PC-9 (cell line): Measurements from ENCODE around the gene OR2V2. TPM values are rescaled to one million over a fixed set of nuclear protein-coding genes. Genes with fewer than 3 reads are reported as not detected.

Experiments used
- BruUV-seq: library from RNA; stranded (reverse); fragments of 400-500 nt; replicated peaks from 2 replicates; lab custom pipeline; 2021; lab: Mats Ljungman, UMichigan
- CTCF ChIA-PET: fragments of 300-600 bp; sonication (Branson Sonifier 250); formaldehyde crosslinking; loops from one replicate; lab custom pipeline; 2022; ENCODE audit warnings: antibody characterized with exemption; lab: Charles Lee
- POLR2A ChIA-PET: fragments of 300-600 bp; sonication (Branson Sonifier 250); formaldehyde crosslinking; loops from one replicate; lab custom pipeline; 2022; ENCODE audit warnings: antibody characterized with exemption; ENCODE audit not compliant: unreplicated experiment; lab: Charles Lee
- DNase-seq, 2 experiments: peaks; one replicate each; pipeline versions ENCODE4 v3.0.0 to v3.0.0-alpha.2; 2015 to 2022; ENCODE audit warnings: mixed read lengths in 1 of 2
- H2AFZ ChIP-seq: fragments of 200-600 bp; sonication (generic); 2 replicates; pipeline ENCODE4 v1.8.1; 2017; ENCODE audit warnings: antibody characterized with exemption
- H3F3A ChIP-seq: fragments of 200-600 bp; sonication (generic); 2 replicates; pipeline ENCODE4 v1.8.1; 2017; ENCODE audit warnings: antibody characterized with exemption, mild to moderate bottlenecking, low read depth; ENCODE audit not compliant: insufficient read depth
- H3K27ac ChIP-seq: fragments of 200-600 bp; sonication (generic); 2 replicates; pipeline ENCODE4 v1.6.1; 2016; ENCODE audit warnings: mixed run types
- H3K27me3 ChIP-seq: fragments of 200-600 bp; sonication (generic); 2 replicates; pipeline ENCODE4 v1.6.1; 2016; ENCODE audit warnings: low read depth, mixed run types; ENCODE audit not compliant: insufficient read depth
- H3K36me3 ChIP-seq: fragments of 200-600 bp; sonication (generic); 2 replicates; pipeline ENCODE4 v1.6.1; 2016; ENCODE audit warnings: low read depth, mixed run types
- H3K4me1 ChIP-seq: fragments of 200-600 bp; sonication (generic); replicated peaks from 2 replicates; pipeline ENCODE4 v1.6.1; 2016; ENCODE audit warnings: mixed run types; ENCODE audit not compliant: insufficient read depth
- H3K4me2 ChIP-seq: fragments of 200-600 bp; sonication (generic); 2 replicates; pipeline ENCODE4 v1.6.1; 2017; ENCODE audit warnings: mixed run types
- H3K4me3 ChIP-seq: fragments of 200-600 bp; sonication (generic); 2 replicates; pipeline ENCODE4 v1.6.1; 2016; ENCODE audit warnings: mixed run types
- H3K79me2 ChIP-seq: fragments of 200-600 bp; sonication (generic); 2 replicates; pipeline ENCODE4 v1.6.1; 2017; ENCODE audit warnings: low read depth, mixed run types
- H3K9me2 ChIP-seq: fragments of 200-600 bp; sonication (generic); 2 replicates; pipeline ENCODE4 v1.8.1; 2017; ENCODE audit warnings: mild to moderate bottlenecking; ENCODE audit not compliant: insufficient read depth
- H3K9me3 ChIP-seq: fragments of 200-600 bp; sonication (generic); 2 replicates; pipeline ENCODE4 v1.8.1; 2016; ENCODE audit warnings: low read depth; ENCODE audit not compliant: insufficient read depth
- H4K20me1 ChIP-seq: fragments of 200-600 bp; sonication (generic); 2 replicates; pipeline ENCODE4 v1.8.1; 2017; ENCODE audit not compliant: insufficient read depth
- EZH2 ChIP-seq: fragments of 200-600 bp; sonication (generic); IDR thresholded peaks from 2 replicates; pipeline ENCODE4 v1.8.0; 2017; ENCODE audit warnings: antibody characterized with exemption, low read depth
- intact Hi-C: fragments of 100-400 bp; cut with micrococcal nuclease; formaldehyde crosslinking; loops from one replicate; pipeline ENCODE4 v1.10.0; 2022; ENCODE audit not compliant: unreplicated experiment
- total RNA-seq: library from RNA; stranded (reverse); gene quantifications from 2 replicates; pipeline ENCODE4 v1.2.3, GENCODE V29; 2021
- TF ChIP-seq, protein P1 (sequence below): fragments of 200-600 bp; sonication (generic); conservative IDR thresholded peaks from 2 replicates; pipeline ENCODE4 v1.6.1; 2017; ENCODE audit warnings: mixed run types, antibody characterized with exemption, mild to moderate bottlenecking, moderate library complexity

OR2V2 gene
- total RNA-seq, 1 experiment from 2014 or later, result not detected

DNA sequence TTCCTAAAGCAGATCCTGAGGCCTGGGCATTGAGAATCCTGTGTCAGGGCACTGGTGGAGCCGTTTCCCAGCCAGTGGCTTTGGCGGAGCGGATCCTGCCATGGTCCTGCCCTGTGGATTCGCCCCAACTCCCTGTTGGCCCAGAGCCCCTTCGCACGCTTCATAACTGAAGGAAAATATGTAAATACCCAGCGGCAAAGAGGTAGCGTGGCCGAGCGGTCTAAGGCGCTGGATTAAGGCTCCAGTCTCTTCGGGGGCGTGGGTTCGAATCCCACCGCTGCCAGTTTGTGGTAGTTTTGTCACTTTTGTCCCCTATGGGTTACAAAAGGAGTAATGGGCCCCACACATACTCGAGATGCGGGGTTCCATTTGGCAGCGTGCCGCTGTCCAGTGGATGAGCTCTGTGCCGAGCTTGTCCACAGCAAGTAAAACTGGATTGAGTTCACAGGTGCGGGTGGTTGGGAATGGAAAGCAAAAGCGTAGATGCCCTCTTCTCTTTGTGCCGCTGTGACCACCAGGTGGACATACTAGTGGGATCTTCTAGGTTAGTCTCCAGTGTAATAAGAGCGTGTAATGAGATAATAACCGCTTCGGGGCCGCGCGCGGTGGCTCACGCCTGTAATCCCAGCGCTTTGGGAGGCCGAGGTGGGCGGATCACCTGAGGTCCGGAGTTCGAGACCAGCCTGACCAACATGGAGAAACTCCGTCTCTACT, 40.3 kb downstream of the OR2V2 start:
- peak; percentile 84 to 91 for DNase-seq
- peak overlapping the region; percentile 95 for H2AFZ ChIP-seq
- H3K9me2 ChIP-seq, result no peaks in the 10 kb centered on the region
- intact Hi-C loops, result loop anchor here (1.0 to 5.0 kb wide), 5 partner anchors 35 to 1455 kb away; partner anchors contain the start of genes MAML1, TRIM52 and ZFP62
- no peaks in the 10 kb centered on the region for H3K36me3 ChIP-seq
- no TSS peak for BruUV-seq
- H3K27ac ChIP-seq, result peak overlapping the region; percentile 75
- no peaks in the 10 kb centered on the region for H3K9me3 ChIP-seq
- POLR2A ChIA-PET, result interaction anchor here (0.6 kb wide), 1 partner anchor 16 kb away, joined by 4 read pairs; no protein-coding TSS in a partner anchor
- H3K4me3 ChIP-seq, result peak overlapping the region; percentile 98
- H3K27me3 ChIP-seq, result no peaks in the 10 kb centered on the region
- peak overlapping the region; percentile 97 for H3K4me2 ChIP-seq
- peaks cover 24% of the 10 kb centered on the region; the same call in 1 of the 2 replicates for H3K4me1 ChIP-seq
- TF ChIP-seq, protein P1, sequence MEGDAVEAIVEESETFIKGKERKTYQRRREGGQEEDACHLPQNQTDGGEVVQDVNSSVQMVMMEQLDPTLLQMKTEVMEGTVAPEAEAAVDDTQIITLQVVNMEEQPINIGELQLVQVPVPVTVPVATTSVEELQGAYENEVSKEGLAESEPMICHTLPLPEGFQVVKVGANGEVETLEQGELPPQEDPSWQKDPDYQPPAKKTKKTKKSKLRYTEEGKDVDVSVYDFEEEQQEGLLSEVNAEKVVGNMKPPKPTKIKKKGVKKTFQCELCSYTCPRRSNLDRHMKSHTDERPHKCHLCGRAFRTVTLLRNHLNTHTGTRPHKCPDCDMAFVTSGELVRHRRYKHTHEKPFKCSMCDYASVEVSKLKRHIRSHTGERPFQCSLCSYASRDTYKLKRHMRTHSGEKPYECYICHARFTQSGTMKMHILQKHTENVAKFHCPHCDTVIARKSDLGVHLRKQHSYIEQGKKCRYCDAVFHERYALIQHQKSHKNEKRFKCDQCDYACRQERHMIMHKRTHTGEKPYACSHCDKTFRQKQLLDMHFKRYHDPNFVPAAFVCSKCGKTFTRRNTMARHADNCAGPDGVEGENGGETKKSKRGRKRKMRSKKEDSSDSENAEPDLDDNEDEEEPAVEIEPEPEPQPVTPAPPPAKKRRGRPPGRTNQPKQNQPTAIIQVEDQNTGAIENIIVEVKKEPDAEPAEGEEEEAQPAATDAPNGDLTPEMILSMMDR, result peak; percentile 52; the same call in 1 of the 2 replicates
- no peak for TF ChIP-seq EZH2
- H3F3A ChIP-seq, result peaks cover 42% of the 10 kb centered on the region
- no peaks in the 10 kb centered on the region for H3K79me2 ChIP-seq
- no peaks in the 10 kb centered on the region for H4K20me1 ChIP-seq
- CTCF ChIA-PET, result no interaction called here

GRCh38 chr5:181188700-181189362, 41.4 kb downstream of the OR2V2 start:
- Histone ChIP-seq H3K9me2 (no peaks in the 10 kb centered on the region), H3K27me3 (no peaks in the 10 kb centered on the region), H4K20me1 (no peaks in the 10 kb centered on the region), H3K4me1 (peaks cover 30% of the 10 kb centered on the region; the same call in 1 of the 2 replicates), H3K27ac (peak overlapping the region; percentile 75), H3K4me3 (peak overlapping the region; percentile 98), H3K36me3 (no peaks in the 10 kb centered on the region), H3K9me3 (no peaks in the 10 kb centered on the region), H3F3A (peaks cover 43% of the 10 kb centered on the region), H3K4me2 (peak overlapping the region; percentile 97), H2AFZ (peak overlapping the region; percentile 95), H3K79me2 (no peaks in the 10 kb centered on the region)
- peak; percentile 71 to 81 for DNase-seq
- intact Hi-C loops, result loop anchor here (2.0 to 5.0 kb wide), 2 partner anchors 328 to 1457 kb away; partner anchors contain the start of genes MAML1 and ZFP62
- BruUV-seq, result no TSS peak
- ChIA-PET CTCF (interaction anchor here (0.7 kb wide), 1 partner anchor 34 kb away, joined by 3 read pairs; the partner anchor contains the start of gene TRIM41), POLR2A (interaction anchor here (0.7 to 1.0 kb wide), 2 partner anchors 54 to 55 kb away, joined by 5 read pairs; partner anchors contain the start of gene RACK1)
- TF ChIP-seq, protein P1, result no peak
- no peak for TF ChIP-seq EZH2

DNA sequence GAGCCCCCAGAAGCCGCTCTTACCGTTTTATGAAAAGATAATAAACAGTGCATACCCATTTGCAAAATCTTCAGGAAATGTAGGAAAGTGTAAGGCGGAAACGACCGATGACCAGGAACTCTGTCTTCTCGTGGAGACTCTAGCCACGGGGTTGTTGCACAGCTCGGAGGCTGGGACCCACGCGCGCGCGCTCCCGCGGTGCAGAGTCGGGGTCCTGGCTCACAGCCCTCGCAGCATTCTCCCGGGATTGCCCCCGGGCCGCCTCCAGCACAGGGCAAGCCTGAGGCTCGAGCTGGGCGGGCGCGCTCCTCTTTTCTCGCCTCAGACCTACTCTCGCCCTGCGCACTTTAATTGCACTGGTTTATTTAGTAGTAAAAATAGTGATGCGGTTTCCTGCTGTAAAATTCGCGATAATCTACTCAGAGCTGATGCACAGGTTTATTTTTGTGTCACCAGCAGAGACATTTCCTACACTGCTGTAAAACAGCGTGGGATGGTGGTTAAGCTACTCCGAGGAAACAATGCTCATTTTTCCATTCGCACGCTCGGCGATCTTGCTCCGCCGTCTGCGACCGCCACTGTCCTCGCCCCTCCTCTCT, 42.1 kb downstream of the OR2V2 start:
- DNase-seq, result no peak
- ChIA-PET CTCF (interaction anchor here (0.6 kb wide), 1 partner anchor 67 kb away, joined by 11 read pairs; no protein-coding TSS in a partner anchor), POLR2A (interaction anchor here (0.6 to 1.0 kb wide), 3 partner anchors 18 to 54 kb away, joined by 3 to 5 read pairs (median 5); partner anchors contain the start of gene RACK1)
- Histone ChIP-seq H3K4me1 (peaks cover 30% of the 10 kb centered on the region; the same call in 1 of the 2 replicates), H2AFZ (peak overlapping the region; percentile 91), H3F3A (peaks cover 37% of the 10 kb centered on the region), H3K27ac (no peak overlapping the region), H3K9me2 (no peaks in the 10 kb centered on the region), H3K79me2 (no peaks in the 10 kb centered on the region), H3K4me2 (peak overlapping the region; percentile 97), H4K20me1 (no peaks in the 10 kb centered on the region), H3K36me3 (no peaks in the 10 kb centered on the region), H3K9me3 (no peaks in the 10 kb centered on the region), H3K27me3 (no peaks in the 10 kb centered on the region), H3K4me3 (peak overlapping the region; percentile 98)
- intact Hi-C loops, result loop anchor here (2.0 to 5.0 kb wide), 2 partner anchors 329 to 1457 kb away; partner anchors contain the start of genes MAML1 and ZFP62
- no peak for TF ChIP-seq EZH2
- TF ChIP-seq, protein P1, result no peak
- BruUV-seq, result no TSS peak
